GM21576 (cell line): ENCODE measurements around the gene DYSF.
"Not testable (repeated sequence)": the region's sequence is repeated elsewhere in the genome, so short reads cannot be mapped to it uniquely, and the experiment has no call there.

Experiments used
- ATAC-seq: cut with Tn5 transposase; IDR thresholded peaks from one replicate; pipeline ENCODE4 v1.9.1; 2021; ENCODE audit warnings: mild to moderate bottlenecking, moderate library complexity; ENCODE audit not compliant: unreplicated experiment

Gene DYSF

DNA sequence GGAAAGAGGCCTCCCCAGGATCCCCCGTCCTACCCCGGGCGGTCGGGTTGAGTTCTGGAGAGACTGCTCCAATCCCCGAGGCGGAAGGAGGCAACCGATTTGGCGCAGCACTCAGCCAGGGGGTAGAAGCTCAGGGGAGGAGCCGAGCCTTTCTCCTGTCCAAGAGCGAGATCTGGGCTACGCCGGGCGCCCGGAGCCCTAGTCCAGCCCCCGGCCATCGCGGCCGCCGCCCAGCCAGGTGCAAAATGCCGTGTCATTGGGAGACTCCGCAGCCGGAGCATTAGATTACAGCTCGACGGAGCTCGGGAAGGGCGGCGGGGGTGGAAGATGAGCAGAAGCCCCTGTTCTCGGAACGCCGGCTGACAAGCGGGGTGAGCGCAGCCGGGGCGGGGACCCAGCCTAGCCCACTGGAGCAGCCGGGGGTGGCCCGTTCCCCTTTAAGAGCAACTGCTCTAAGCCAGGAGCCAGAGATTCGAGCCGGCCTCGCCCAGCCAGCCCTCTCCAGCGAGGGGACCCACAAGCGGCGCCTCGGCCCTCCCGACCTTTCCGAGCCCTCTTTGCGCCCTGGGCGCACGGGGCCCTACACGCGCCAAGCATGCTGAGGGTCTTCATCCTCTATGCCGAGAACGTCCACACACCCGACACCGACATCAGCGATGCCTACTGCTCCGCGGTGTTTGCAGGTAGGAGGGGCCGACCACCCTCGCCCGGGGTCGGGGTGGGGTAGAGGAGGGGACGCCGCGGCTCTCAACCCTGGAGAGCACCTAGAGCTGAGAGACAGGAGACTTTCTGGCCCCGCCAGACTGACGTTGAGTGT, at the start of gene DYSF:
Gene DYSF, plus strand, starts transcription at position 158 of the 817 bp plus-strand sequence.
- no peak for ATAC-seq

GRCh38 chr2:71409611-71410010, 43.8 kb upstream of the DYSF start:
- no peak for ATAC-seq

- no peak for ATAC-seq
Measured at GRCh38 chr2:71410696-71411095, 42.7 kb upstream of the DYSF start.

GRCh38 chr2:71416866-71417265, 36.5 kb upstream of the DYSF start:
- not testable (repeated sequence) for ATAC-seq

GRCh38 chr2:71417300-71418202, 35.8 kb upstream of the DYSF start:
- no peak for ATAC-seq

- no peak for ATAC-seq
Measured at GRCh38 chr2:71419145-71419544, 34.2 kb upstream of the DYSF start.

- ATAC-seq = no peak
Measured at GRCh38 chr2:71419976-71420375, 33.4 kb upstream of the DYSF start.

DNA sequence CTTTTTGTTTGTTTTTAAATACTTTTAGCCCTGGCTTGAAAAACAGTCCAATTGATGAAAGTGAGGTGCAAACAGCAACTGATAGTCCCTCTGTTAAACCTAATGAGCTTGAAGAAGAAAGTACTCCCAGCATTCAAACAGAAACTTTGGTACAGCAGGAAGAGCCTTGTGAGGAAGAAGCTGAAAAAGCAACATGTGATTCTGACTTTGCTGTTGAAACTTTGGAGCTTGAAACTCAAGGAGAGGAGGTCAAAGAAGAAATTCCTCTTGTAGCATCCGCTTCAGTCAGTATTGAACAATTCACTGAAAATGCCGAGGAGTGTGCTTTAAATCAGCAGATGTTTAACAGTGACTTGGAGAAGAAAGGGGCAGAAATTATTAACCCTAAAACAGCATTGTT, 30.6 kb upstream of the DYSF start:
- no peak for ATAC-seq

GRCh38 chr2:71423817-71424420, 29.4 kb upstream of the DYSF start:
- ATAC-seq = no peak

GRCh38 chr2:71426721-71427120, 26.6 kb upstream of the DYSF start:
- no peak for ATAC-seq

DNA sequence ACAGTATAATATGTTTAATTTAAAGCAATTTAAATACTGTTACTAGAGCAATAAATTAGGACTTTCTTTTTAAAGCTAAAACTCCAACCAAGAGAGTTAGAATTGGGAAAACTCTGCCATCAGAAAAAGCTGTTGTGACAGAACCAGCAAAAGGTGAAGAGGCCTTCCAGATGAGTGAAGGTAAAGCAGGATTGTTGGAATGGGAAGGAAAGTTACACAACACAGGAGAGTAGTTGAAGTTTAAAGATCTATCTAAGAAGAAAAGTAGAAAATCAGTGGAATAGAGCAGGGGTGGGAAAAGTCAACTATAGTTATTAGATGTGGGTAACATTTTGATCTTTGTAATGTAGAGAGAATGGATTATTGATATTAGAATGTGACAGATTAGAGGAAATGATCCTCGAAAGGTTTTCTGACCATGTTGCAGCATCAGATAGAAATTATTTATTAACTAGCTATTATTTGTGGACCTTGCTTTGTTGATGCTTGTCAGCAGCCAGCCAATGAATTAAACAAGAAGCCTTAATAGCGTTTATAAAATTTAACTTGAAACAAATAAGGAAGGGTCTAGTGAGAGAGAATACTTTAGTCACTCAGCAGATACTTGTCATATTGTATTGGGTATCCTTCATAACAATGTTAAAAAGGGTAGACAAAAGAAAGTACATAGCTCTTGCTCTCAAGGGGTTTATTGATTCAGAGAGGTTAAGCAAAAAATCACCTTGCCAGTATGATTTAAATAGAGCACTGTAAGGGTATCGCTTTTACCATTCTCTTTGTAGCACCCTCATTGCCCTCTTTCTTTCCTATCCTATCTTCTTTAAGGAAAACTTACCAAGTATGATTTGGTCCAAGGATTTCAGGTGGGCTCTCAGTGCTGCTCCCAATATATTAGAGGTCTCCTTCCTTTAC, 24.6 kb upstream of the DYSF start:
- no peak for ATAC-seq

DNA sequence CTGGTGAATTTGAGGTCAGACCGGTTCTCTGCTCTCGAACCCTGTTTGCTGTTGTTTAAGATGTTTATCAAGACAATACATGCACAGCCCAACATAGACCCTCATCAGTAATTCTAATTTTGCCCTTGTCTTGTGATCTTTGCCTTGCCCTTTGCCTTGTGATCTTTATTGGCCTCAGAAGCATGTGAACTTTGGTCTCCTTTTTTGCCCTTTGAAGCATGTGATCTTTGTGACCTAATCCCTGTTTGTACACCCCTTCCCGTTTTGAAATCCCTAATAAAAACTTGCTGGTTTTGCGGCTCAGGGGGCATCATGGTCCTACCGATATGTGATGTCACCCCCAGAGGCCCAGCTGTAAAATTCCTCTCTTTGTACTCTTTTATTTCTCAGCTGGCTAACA, 8.2 kb upstream of the DYSF start:
- not testable (repeated sequence) for ATAC-seq

- ATAC-seq = no peak
Measured at GRCh38 chr2:71446505-71446904, 6.9 kb upstream of the DYSF start.

- no peak for ATAC-seq
Measured at GRCh38 chr2:71449343-71449742, 4.0 kb upstream of the DYSF start.

DNA sequence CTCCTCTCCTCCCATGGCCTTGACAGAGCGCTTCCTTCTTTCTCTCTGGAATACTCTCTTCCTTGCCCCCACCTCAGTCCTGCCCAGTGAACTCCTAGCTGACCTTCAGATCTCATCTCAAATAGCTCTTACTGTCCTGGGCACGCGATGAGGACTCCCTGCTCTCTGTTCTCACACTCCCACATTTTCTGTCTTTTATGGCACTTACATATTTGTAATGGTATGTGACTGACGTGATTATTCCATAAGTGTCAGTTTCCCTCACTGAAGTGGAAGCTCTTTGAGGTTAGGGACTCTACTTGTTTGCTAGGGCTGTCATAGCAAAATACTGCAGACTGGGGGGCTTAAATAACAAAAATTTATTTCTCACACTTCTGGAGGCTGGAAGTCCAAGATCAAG, 1.7 kb upstream of the DYSF start:
- ATAC-seq = no peak

DNA sequence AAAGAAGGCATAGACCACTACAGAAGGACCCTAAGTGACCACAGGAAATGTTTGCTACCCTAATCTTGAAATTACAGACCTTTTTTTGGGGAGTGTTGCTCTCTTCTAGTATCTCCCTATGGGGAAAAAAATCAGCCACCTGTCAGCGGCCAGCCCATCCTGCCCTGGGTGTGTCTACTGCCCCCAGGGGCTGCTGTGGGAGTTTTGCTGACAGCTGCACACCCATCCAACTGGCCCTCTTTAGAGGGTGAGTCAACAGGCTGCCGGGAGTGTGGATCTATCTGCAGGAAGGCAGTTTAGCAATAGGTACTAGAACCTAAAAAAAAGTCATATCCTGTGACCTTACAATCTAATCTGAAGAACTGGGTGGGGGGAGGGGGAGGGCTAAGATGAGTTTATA, 796 bp upstream of the DYSF start:
- no peak for ATAC-seq

- no peak for ATAC-seq
Measured at GRCh38 chr2:71454221-71455010, 1.1 kb downstream of the DYSF start.

GRCh38 chr2:71455011-71455740, 1.8 kb downstream of the DYSF start:
- ATAC-seq = no peak
